ENCODE results near the gene CDH13. TPM values are rescaled to one million over a fixed set of nuclear protein-coding genes. Genes with fewer than 3 reads are reported as not detected.

The CDH13 gene
- total RNA-seq, 1 donor from 2014 or later = 81.1 TPM

- DNase-seq = no peak
- H3K36me3 Mint-ChIP-seq (ENCODE audit: unreplicated experiment) = peaks cover 1% of the 10 kb centered on the region
- peaks cover 6% of the 10 kb centered on the region for H3K9me3 Mint-ChIP-seq (ENCODE audit: unreplicated experiment)
- no peak for TF ChIP-seq CTCF (IDR thresholded peaks at IDR 0.05; ENCODE audit: partially characterized antibody, unreplicated experiment)
- peaks cover 2% of the 10 kb centered on the region for H3K27me3 Mint-ChIP-seq (ENCODE audit: unreplicated experiment)
- no peak overlapping the region for H3K4me3 Mint-ChIP-seq (ENCODE audit: unreplicated experiment)
- no peak overlapping the region for H3K27ac Mint-ChIP-seq (ENCODE audit: unreplicated experiment)
- H3K4me1 Mint-ChIP-seq (ENCODE audit: low read depth, unreplicated experiment) = no peaks in the 10 kb centered on the region
These were observed 748.2 kb downstream of the CDH13 start for GRCh38 chr16:83374979-83375378.

GRCh38 chr16:83389751-83390150, 763.0 kb downstream of the CDH13 start:
- Mint-ChIP-seq H3K36me3 (ENCODE audit: unreplicated experiment) (no peaks in the 10 kb centered on the region), H3K9me3 (ENCODE audit: unreplicated experiment) (peaks cover 2% of the 10 kb centered on the region), H3K27ac (ENCODE audit: unreplicated experiment) (no peak overlapping the region), H3K27me3 (ENCODE audit: unreplicated experiment) (peaks cover 9% of the 10 kb centered on the region), H3K4me1 (ENCODE audit: low read depth, unreplicated experiment) (no peaks in the 10 kb centered on the region), H3K4me3 (ENCODE audit: unreplicated experiment) (no peak overlapping the region)
- DNase-seq = no peak
- TF ChIP-seq CTCF (IDR thresholded peaks at IDR 0.05; ENCODE audit: partially characterized antibody, unreplicated experiment) = no peak

- Mint-ChIP-seq H3K36me3 (ENCODE audit: unreplicated experiment) (no peaks in the 10 kb centered on the region), H3K4me1 (ENCODE audit: low read depth, unreplicated experiment) (no peaks in the 10 kb centered on the region), H3K9me3 (ENCODE audit: unreplicated experiment) (peaks cover 2% of the 10 kb centered on the region), H3K27ac (ENCODE audit: unreplicated experiment) (no peak overlapping the region), H3K27me3 (ENCODE audit: unreplicated experiment) (peaks cover 9% of the 10 kb centered on the region), H3K4me3 (ENCODE audit: unreplicated experiment) (no peak overlapping the region)
- DNase-seq = no peak
- TF ChIP-seq CTCF (IDR thresholded peaks at IDR 0.05; ENCODE audit: partially characterized antibody, unreplicated experiment) = no peak
These were observed 764.0 kb downstream of the CDH13 start for GRCh38 chr16:83390759-83391158.

GRCh38 chr16:83392743-83393142, 766.0 kb downstream of the CDH13 start:
- no peak for DNase-seq
- TF ChIP-seq CTCF (IDR thresholded peaks at IDR 0.05; ENCODE audit: partially characterized antibody, unreplicated experiment) = no peak
- peaks cover 8% of the 10 kb centered on the region for H3K9me3 Mint-ChIP-seq (ENCODE audit: unreplicated experiment)
- H3K27me3 Mint-ChIP-seq (ENCODE audit: unreplicated experiment) = peaks cover 12% of the 10 kb centered on the region
- no peak overlapping the region for H3K4me3 Mint-ChIP-seq (ENCODE audit: unreplicated experiment)
- H3K4me1 Mint-ChIP-seq (ENCODE audit: low read depth, unreplicated experiment) = no peaks in the 10 kb centered on the region
- no peaks in the 10 kb centered on the region for H3K36me3 Mint-ChIP-seq (ENCODE audit: unreplicated experiment)
- H3K27ac Mint-ChIP-seq (ENCODE audit: unreplicated experiment) = no peak overlapping the region

GRCh38 chr16:83393196-83393981, 766.6 kb downstream of the CDH13 start:
- Mint-ChIP-seq H3K36me3 (ENCODE audit: unreplicated experiment) (no peaks in the 10 kb centered on the region), H3K4me1 (ENCODE audit: low read depth, unreplicated experiment) (peaks cover 2% of the 10 kb centered on the region), H3K9me3 (ENCODE audit: unreplicated experiment) (peaks cover 8% of the 10 kb centered on the region), H3K27ac (ENCODE audit: unreplicated experiment) (no peak overlapping the region), H3K27me3 (ENCODE audit: unreplicated experiment) (peaks cover 12% of the 10 kb centered on the region), H3K4me3 (ENCODE audit: unreplicated experiment) (no peak overlapping the region)
- DNase-seq = no peak
- no peak for TF ChIP-seq CTCF (IDR thresholded peaks at IDR 0.05; ENCODE audit: partially characterized antibody, unreplicated experiment)
